Measurements from ENCODE around the gene KCNG2.

Gene KCNG2

GRCh38 chr18:79855147-79855933 lies 57.6 kb downstream of the KCNG2 start:
- H3K27ac ChIP-seq: no peak overlapping the region
- no peak for TF ChIP-seq CTCF (conservative IDR thresholded peaks at IDR 0.05)

- peak overlapping the region; percentile 26; the same call in 1 of the 2 replicates for H3K27ac ChIP-seq
- TF ChIP-seq CTCF (conservative IDR thresholded peaks at IDR 0.05): no peak
Observed at GRCh38 chr18:79856119-79857007, 58.6 kb downstream of the KCNG2 start.

- H3K27ac ChIP-seq: no peak overlapping the region
- TF ChIP-seq CTCF (conservative IDR thresholded peaks at IDR 0.05): no peak
Observed at GRCh38 chr18:79857082-79857671, 59.4 kb downstream of the KCNG2 start.

GRCh38 chr18:79859314-79859713 lies 61.6 kb downstream of the KCNG2 start:
- H3K27ac ChIP-seq: no peak overlapping the region
- no peak for TF ChIP-seq CTCF (conservative IDR thresholded peaks at IDR 0.05)

- no peak overlapping the region for H3K27ac ChIP-seq
- no peak for TF ChIP-seq CTCF (conservative IDR thresholded peaks at IDR 0.05)
Observed at GRCh38 chr18:79861687-79862086, 63.9 kb downstream of the KCNG2 start.

- no peak overlapping the region for H3K27ac ChIP-seq
- no peak for TF ChIP-seq CTCF (conservative IDR thresholded peaks at IDR 0.05)
Observed at GRCh38 chr18:79862562-79862961, 64.8 kb downstream of the KCNG2 start.

All from VCaP (cell line).